Measurements from ENCODE around the gene SIRT5.

Gene SIRT5

GRCh38 chr6:13635948-13636658, 61.7 kb downstream of the SIRT5 start:
- no peak for DNase-seq (ENCODE audit: low spot score)

GRCh38 chr6:13638014-13638413, 63.6 kb downstream of the SIRT5 start:
- DNase-seq (ENCODE audit: low spot score): no peak

GRCh38 chr6:13638626-13639025, 64.2 kb downstream of the SIRT5 start:
- DNase-seq (ENCODE audit: low spot score): no peak

GRCh38 chr6:13641315-13641714, 66.9 kb downstream of the SIRT5 start:
- no peak for DNase-seq (ENCODE audit: low spot score)

GRCh38 chr6:13643125-13643524, 68.7 kb downstream of the SIRT5 start:
- DNase-seq (ENCODE audit: low spot score): no peak

- DNase-seq (ENCODE audit: low spot score): no peak
Observed at GRCh38 chr6:13648850-13649249, 74.4 kb downstream of the SIRT5 start.

- DNase-seq (ENCODE audit: low spot score): no peak
Observed at GRCh38 chr6:13649393-13649792, 75.0 kb downstream of the SIRT5 start.

- DNase-seq (ENCODE audit: low spot score): peak; percentile 3
Observed at GRCh38 chr6:13653296-13653695, 78.9 kb downstream of the SIRT5 start.

GRCh38 chr6:13654496-13654895, 80.1 kb downstream of the SIRT5 start:
- no peak for DNase-seq (ENCODE audit: low spot score)

GRCh38 chr6:13655700-13656099, 81.3 kb downstream of the SIRT5 start:
- no peak for DNase-seq (ENCODE audit: low spot score)

GRCh38 chr6:13660273-13660672, 85.9 kb downstream of the SIRT5 start:
- DNase-seq (ENCODE audit: low spot score): no peak

GRCh38 chr6:13660893-13661292, 86.5 kb downstream of the SIRT5 start:
- no peak for DNase-seq (ENCODE audit: low spot score)

GRCh38 chr6:13661647-13662046, 87.2 kb downstream of the SIRT5 start:
- DNase-seq (ENCODE audit: low spot score): no peak

- DNase-seq (ENCODE audit: low spot score): no peak
Observed at GRCh38 chr6:13662651-13663334, 88.4 kb downstream of the SIRT5 start.

GRCh38 chr6:13663986-13664385, 89.6 kb downstream of the SIRT5 start:
- DNase-seq (ENCODE audit: low spot score): no peak

All from AG08396 (cell line).